GM12873 (cell line): Measurements from ENCODE around the gene CHRND.

Experiments
- TF ChIP-seq, protein P1 (sequence below): IDR thresholded peaks from 2 replicates; pipeline ENCODE4 v1.5.1; 2012; ENCODE audit warnings: low read depth, mild to moderate bottlenecking, moderate library complexity, low read length, control low read depth; ENCODE audit not compliant: insufficient read depth; ENCODE audit errors: missing control alignments

The CHRND gene

DNA sequence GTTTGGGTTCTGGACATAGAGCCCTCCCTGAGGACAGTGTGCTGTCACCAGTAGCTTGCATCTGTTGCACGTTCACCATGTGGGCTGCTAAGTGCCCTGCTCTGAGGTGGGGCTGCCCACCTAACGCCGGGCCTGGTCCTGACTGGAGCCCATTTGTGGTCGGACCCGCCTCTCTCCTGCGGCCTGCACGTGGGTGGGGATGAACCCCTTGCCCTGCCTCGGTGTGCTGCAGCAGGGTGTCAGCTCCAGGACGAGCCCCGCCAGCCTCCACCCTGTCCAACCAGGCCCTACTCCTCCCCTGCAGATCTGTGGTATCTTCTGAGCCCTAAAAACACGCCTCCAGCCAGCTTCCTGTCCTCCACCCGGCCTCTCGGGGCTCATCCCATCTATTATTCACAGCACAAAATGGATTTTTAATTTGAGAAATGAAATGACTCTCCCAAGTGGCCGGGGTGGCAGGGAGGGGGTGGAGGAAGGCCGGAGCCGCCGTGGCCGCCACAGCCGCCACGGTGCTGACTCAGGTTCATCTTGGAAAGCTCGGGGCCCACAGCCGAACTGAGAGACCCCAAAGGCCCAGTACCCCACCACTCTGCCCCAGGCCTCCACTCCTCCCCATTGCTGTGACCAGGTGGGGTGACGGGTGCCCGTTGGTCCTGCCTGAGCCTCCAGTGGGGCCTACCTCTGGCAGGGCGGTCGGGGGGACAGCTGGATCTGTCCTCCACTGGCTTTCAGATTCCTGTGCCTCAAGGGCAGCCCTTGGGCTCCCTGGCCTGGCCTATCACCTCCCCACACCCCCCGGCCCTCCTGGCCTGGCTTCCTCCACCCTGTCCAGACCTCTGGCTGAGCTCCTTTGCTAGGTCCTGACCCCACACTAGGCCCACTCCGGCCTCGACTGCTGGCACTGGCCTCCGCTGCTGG, 35.5 kb upstream of the CHRND start:
- TF ChIP-seq, protein P1, sequence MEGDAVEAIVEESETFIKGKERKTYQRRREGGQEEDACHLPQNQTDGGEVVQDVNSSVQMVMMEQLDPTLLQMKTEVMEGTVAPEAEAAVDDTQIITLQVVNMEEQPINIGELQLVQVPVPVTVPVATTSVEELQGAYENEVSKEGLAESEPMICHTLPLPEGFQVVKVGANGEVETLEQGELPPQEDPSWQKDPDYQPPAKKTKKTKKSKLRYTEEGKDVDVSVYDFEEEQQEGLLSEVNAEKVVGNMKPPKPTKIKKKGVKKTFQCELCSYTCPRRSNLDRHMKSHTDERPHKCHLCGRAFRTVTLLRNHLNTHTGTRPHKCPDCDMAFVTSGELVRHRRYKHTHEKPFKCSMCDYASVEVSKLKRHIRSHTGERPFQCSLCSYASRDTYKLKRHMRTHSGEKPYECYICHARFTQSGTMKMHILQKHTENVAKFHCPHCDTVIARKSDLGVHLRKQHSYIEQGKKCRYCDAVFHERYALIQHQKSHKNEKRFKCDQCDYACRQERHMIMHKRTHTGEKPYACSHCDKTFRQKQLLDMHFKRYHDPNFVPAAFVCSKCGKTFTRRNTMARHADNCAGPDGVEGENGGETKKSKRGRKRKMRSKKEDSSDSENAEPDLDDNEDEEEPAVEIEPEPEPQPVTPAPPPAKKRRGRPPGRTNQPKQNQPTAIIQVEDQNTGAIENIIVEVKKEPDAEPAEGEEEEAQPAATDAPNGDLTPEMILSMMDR: no peak

DNA sequence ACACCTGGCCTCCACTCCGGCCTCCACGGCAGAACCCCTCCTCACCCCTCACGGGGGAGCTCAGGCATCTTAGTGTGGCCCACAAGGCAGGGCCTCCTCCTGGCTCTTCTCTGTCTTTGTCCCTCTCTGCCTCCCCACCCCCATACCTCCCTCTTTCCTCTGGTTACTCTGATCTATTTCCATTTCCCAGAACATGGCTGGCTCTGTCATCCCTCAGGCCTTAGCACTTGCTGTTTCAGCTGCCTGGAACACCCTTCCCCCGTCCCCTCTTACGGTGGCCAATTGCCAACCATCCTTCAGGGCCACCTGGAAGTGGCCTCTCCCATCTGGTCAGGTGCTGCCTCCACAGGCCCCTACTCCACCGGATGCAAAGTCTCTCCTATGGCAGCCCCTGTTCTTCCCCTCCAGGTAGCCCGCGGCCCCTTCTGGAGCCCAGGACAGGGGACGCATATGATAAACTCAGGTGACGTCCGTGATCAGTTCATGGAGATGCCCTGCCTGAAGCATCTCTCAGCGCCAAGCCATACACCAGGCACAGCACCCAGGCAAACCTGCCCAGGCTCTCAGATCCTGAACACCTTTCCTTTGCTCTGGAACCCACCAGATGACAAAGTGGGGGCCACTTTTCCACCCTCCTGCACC, 34.7 kb upstream of the CHRND start:
- TF ChIP-seq, protein P1: no peak

DNA sequence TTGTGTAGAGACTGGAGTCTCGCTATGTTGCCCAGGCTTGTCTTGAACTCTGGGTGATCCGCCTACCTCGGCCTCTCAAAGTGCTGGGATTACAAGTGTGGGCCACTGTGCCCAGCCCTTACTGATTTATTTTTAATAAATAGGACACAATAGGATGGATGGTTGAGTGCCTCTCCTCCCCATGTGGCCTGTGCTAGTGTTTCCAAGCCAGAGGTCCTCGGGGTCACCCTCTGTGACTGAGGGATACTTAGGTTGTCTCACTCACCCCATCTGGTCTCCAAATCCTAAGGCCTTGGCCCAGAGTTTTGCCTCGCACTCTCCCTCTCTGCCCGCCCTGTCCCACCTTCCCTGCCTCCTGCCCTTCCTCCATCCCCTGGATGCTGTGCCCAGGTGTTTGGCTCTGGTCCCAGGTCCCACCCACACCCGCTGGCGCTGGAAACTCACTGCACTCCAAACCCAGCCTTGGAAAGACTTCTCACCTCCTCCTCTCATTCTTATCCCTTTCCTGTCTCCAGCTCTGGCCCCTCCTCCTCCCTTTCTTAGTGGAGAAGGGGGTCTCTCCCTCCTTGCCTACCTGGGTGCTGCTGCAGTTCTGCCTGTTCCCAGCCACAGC, 33.6 kb upstream of the CHRND start:
- TF ChIP-seq, protein P1: no peak

DNA sequence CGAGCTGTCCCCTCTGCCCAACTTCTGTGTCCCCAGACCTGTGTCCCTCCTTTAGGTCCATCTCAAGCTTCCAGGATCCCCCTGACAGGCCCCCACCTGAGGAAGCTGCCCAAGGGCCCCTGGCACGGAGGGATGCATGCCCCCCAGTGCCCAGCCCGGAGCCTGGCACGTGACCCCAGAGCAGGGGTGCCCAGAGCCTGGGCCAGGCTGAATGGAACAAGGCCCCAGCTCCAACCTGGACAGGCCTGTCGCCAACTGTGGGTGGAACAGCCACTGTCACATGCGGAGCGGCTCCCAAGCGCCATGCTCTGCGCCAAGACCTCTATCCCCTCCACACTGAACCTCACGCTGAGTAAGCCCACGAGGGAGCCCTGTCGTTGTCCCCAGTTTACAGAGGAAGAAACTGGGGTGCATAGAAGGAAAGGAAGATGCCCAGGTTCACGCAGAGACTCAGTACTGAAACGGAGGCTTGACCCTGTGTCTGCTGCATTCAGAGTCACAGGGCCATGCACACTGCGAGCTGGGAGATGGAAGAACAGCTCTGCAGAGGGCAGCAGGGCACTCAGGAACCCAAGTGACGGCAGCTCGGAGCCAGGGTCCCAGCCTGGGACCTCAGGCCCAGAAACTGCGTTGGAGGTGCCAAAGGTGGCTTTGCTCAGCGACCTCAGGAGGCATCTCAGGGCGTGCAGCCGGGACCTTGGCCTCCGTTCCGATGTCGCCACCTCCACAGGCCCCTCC, 32.8 kb upstream of the CHRND start:
- TF ChIP-seq, protein P1: no peak

DNA sequence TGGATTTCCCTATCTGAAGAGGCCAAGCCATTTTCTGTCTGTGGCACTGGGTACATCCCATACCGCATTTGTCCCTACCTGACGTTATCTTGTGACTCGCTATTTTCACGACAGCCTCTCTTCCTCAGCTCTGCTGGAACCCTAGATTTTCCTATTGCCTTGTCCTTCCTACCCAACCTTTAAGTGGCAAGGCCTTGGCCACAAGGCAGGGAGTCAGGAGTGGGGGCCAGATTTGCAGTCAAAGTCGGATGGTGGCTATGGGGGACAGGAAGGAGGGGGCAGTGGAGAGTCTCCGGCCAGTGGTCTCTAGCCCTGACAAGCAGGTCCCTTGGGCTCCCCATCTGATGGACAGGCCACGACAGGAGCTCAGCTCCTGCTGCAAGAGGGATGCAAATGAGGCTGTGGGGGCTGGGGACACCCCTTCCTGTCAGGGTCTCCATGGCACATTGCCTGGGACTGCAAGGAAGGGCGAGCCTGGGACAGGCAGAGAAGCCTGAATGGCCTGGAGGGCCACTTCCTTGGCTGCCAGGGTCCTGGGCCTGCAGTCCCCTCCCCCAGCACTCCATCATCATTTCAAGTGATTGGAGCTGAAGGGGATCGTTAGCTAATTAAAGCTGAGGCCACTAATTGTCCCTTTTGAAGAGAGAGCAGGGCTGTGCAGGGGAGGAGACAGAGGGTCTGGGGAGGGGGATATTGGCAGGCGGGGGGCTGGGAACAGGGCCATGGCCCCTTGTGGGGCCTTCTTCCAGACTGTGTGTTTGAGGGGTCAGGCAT, 32.1 kb upstream of the CHRND start:
- TF ChIP-seq, protein P1: no peak

DNA sequence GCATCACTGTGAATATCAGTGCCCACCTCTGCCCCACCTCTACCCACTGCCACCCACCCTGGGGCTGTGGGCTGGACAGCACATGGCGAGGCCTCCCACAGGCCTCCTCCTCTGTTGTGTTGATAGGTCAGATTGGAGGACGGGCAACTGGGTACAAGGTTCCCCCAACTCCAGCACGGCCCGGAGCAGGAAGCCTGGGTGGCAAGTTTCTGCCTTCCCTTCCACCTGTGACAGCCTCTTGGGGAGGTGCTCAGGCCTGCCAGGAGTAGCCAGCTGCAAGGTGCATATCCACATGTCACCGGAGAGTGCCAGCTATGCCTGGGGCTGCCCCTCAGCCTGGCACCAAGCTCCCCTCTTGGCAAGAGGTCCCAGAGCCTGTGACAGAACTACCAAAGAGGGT, 31.4 kb upstream of the CHRND start:
- TF ChIP-seq, protein P1: no peak
